Cardiac fibroblast (primary cell): ENCODE data around the gene ZNF830.
"Not testable (repeated sequence)": the region's sequence is repeated elsewhere in the genome, so short reads cannot be mapped to it uniquely, and the experiment has no call there.

Experiments
- DNase-seq, 2 donors: peaks; one replicate each; pipeline versions ENCODE4 v3.0.0 to v3.0.0-alpha.2; 2010; ENCODE audit warnings: low read depth in 2 of 2
- H3K4me3 ChIP-seq, 2 donors: replicated peaks in 1 of 2; 1 replicate in 1 of 2; 2 replicates in 1 of 2; pipeline ENCODE4 v1.5.1; 2011; ENCODE audit warnings: low read depth in 2 of 2, low read length in 2 of 2, mild to moderate bottlenecking in 2 of 2, moderate library complexity in 1 of 2
- TF ChIP-seq, protein P1 (sequence below): IDR thresholded peaks from one replicate; pipeline ENCODE4 v1.5.1; 2011; ENCODE audit warnings: low read depth, mild to moderate bottlenecking, low read length, inconsistent platforms

Gene ZNF830

DNA sequence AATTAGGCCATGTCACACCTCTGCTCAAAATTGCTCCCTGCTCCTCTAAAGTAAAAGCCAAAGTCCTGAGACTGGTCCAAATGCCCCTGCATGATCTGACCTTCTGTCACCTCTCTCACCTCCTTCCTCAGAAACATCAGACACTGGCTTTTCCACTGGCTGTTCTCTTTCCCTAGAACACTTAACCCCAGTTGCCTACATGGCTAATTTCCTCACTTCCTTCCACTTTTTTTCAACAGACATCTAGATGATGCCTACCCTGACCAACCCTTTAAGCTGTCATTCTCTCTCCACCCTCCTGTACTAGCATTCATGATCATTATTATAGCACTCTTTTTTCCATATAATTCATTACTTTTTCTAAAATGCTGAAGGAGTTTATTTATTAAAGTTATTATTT lies 31.1 kb upstream of the ZNF830 start:
- H3K4me3 ChIP-seq, result no peak overlapping the region
- DNase-seq, result no peak
- TF ChIP-seq, protein P1, sequence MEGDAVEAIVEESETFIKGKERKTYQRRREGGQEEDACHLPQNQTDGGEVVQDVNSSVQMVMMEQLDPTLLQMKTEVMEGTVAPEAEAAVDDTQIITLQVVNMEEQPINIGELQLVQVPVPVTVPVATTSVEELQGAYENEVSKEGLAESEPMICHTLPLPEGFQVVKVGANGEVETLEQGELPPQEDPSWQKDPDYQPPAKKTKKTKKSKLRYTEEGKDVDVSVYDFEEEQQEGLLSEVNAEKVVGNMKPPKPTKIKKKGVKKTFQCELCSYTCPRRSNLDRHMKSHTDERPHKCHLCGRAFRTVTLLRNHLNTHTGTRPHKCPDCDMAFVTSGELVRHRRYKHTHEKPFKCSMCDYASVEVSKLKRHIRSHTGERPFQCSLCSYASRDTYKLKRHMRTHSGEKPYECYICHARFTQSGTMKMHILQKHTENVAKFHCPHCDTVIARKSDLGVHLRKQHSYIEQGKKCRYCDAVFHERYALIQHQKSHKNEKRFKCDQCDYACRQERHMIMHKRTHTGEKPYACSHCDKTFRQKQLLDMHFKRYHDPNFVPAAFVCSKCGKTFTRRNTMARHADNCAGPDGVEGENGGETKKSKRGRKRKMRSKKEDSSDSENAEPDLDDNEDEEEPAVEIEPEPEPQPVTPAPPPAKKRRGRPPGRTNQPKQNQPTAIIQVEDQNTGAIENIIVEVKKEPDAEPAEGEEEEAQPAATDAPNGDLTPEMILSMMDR, result no peak

DNA sequence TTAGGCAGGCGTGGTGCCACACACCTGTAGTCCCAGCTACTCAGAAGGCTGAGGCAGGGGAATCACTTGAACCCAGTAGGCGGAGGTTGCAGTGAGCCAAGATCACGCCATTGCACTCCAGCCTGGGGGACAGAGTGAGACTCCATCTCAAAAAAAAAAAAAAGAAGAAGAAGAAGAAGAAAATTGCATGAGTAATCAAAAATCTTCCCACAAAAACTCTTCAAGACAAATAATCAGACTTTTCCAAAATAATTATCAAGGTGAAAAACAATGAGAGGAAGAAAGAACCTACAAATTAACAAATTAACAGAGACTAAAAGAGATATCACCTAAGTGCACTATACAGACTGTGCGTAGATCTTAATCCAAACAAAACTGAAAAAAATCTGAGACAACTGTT lies 10.6 kb upstream of the ZNF830 start:
- not testable (repeated sequence) for DNase-seq, H3K4me3 ChIP-seq

DNA sequence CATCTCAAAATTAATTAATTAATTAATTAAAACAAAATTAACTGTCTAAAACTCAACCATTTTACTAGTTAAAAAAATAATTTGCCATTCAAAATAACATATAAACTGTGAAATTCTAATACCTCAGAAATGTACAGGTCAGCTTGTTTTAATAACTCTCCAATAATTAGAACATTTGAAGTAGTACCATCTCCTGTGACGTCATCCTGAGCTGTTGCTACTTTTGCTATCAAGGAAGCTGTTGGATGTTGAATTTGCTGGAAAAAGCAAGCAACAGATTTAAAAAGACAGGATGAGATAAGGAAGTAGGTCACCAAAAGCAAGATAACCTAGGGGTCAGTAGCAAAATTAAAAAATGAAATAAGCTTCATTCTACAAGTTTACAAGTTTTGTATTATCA lies 2.9 kb upstream of the ZNF830 start:
- TF ChIP-seq, protein P1, result no peak

DNA sequence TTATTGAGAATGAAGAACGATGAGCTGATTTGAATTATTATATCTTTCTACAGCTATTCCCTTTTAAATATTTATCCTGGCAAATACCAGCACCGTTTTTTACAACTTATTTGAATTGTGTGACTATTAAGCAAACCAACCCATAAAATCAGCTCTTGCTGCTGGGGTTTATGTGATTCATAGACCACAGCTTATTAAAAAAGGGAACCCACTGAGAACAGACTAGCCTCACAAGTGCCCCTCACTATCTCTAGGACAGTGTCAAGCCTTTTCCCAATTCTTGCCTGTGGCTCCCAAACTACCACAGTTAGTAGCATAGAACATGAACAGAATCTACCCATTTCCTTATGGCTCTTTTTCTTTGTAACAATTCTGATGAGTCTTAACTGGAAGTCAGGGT lies 12.8 kb downstream of the ZNF830 start:
- no peak for DNase-seq
- TF ChIP-seq, protein P1, result no peak
- no peak overlapping the region for H3K4me3 ChIP-seq

More for the DNA sequence above, 2.9 kb upstream of the ZNF830 start:
- DNase-seq, result no peak
- H3K4me3 ChIP-seq, result no peak overlapping the region

DNA sequence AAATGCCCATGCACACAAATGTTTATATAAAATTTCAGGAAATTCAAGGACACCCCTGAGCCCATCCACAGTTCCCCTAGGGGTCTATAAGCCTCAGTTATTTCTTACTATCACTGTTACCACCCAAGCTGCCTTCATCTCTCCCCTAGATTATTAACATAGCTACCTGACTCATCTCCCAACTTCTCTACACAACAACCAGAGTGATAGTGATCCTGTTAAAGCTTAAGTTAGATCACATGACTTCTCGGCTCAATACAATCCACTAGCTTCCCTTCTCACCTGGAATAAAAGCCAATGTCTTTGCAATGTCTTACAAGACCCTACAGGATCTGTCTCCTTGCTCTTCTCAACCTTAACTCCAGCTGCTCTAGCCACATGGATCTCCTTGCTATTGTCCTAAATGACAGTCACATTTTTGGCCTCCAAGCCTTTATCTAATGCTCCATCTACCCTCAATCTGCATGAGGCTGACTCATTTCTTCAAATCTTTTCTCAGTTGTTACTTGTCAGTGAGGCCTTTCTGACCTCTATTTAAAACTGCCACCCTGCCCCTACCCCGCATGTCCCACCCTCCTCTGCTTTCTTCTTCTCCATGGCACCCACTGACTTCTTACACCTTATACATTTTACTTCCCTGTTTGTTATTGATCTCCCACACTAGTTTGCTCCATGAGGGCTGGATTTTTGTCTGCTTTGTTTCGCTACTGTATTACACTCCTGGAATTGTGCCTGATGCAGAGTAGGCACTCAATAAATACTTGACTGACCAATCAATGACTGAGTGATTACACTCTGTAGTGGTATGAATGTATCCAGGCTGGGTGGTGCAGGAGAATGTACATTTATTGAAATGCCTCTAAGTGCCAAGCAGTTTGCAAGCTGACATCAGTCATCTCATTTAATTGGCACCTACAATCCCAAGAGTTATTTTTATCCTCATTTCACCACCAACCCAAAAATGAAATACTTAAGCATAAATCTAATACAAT lies 13.8 kb downstream of the ZNF830 start:
- TF ChIP-seq, protein P1, result no peak
- no peak for DNase-seq
- no peak overlapping the region for H3K4me3 ChIP-seq

DNA sequence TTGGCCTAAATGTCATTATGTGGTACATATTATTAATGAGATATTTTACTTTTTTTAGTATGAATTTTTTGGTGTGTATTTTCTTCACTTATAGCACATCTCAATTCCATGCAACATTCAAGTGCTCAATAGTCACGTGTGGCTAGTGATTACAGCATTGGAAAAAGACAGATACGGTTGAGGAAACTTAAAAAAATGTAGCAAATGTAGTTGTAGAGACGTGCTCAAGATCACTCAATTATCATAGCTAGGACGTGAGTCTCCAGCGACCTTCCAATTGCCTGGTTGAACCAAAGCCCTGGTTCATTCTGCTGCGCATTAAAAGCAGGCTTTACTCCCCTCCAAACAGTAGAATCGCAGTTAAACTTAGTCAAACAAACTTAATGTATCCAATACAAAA lies 17.8 kb downstream of the ZNF830 start:
- TF ChIP-seq, protein P1, result no peak
- DNase-seq, result no peak
- no peak overlapping the region for H3K4me3 ChIP-seq

DNA sequence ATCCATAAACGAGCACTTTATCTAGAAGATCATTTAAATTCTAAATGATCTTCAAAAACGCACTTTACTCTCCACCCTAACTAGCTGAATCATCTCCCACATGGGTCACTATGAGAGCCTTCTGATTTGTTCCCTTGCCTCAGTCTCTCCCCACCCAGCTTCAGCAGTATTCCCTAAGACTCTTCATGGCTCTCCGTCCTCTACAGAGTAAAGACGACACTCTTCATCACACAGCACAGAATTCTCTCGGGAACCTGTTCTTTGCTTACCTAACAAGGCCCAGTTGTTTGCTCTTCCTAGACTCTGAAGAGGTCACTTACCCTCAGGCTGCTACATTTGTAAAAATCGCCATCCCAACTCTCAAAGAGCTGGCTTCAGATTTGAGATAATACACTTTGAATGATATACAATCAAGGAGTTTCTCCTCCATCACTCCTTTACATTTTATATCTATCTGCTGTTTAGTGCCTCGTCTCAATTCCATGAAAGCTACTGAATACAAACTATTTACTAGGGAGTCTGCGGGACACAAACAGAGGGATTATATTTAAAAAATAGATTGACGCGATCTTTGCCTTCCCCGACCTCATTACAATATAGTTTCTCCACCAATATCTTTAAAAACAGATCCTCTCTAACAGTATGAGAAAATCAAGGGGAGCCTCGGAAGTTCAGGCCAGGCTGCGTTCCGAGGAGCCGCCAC lies 18.5 kb downstream of the ZNF830 start:
- peak overlapping the region; percentile 46 to 71 for H3K4me3 ChIP-seq
- TF ChIP-seq, protein P1, result no peak
- DNase-seq, result peak in 1 of 2 donors; percentile 28
